CD14-positive monocyte (primary cell): ENCODE results near the gene GRK6. TPM values are rescaled to one million over a fixed set of nuclear protein-coding genes. Genes with fewer than 3 reads are reported as not detected.

Source experiments
- DNase-seq, 3 donors: peaks; one replicate each; pipeline ENCODE4 v3.0.0-alpha.2; 2011 to 2022
- H2AFZ ChIP-seq: 2 replicates; pipeline ENCODE4 v1.6.0; 2012; ENCODE audit warnings: mild to moderate bottlenecking, low read depth, low read length, inconsistent platforms; ENCODE audit not compliant: insufficient read depth, poor library complexity, severe bottlenecking
- H3K27ac ChIP-seq, 2 donors: 1 replicate in 1 of 2; 2 replicates in 1 of 2; pipeline ENCODE4 v1.5.1; 2012 to 2013; ENCODE audit warnings: low read length in 2 of 2, control low read depth in 1 of 2, inconsistent platforms in 1 of 2, low read depth in 1 of 2, mild to moderate bottlenecking in 1 of 2
- H3K27me3 ChIP-seq, 2 donors: one replicate each; pipeline versions ENCODE4 v1.6.0 to v1.6.1; 2011 to 2013; ENCODE audit warnings: low read length in 2 of 2; ENCODE audit not compliant: control insufficient read depth in 2 of 2, insufficient read depth in 2 of 2
- H3K36me3 ChIP-seq, 2 donors: replicated peaks in 1 of 2; 1 replicate in 1 of 2; 2 replicates in 1 of 2; pipeline versions ENCODE4 v1.5.1 to v1.6.1; 2012 to 2013; ENCODE audit warnings: low read length in 2 of 2, control low read depth in 1 of 2, inconsistent platforms in 1 of 2, mild to moderate bottlenecking in 1 of 2; ENCODE audit not compliant: insufficient read depth in 2 of 2, control insufficient read depth in 1 of 2
- H3K4me1 ChIP-seq, 2 donors: 1 replicate in 1 of 2; 2 replicates in 1 of 2; pipeline versions ENCODE4 v1.5.1 to v1.6.1; 2012 to 2013; ENCODE audit warnings: low read length in 2 of 2, control low read depth in 1 of 2, inconsistent platforms in 1 of 2, mild to moderate bottlenecking in 1 of 2, moderate library complexity in 1 of 2; ENCODE audit not compliant: insufficient read depth in 2 of 2, control insufficient read depth in 1 of 2
- H3K4me2 ChIP-seq: replicated peaks from 2 replicates; pipeline ENCODE3; 2012; ENCODE audit warnings: low read length, moderate library complexity, mild to moderate bottlenecking; ENCODE audit not compliant: poor library complexity, severe bottlenecking; ENCODE audit errors: extremely low read depth
- H3K4me3 ChIP-seq, 3 experiments: fragments of 200-600 bp in 1 of 3; sonication (generic) in 1 of 3; replicated peaks in 1 of 3; 1 replicate in 2 of 3; 2 replicates in 1 of 3; pipeline ENCODE4 v1.5.1; 2011 to 2013; ENCODE audit warnings: low read length in 3 of 3, mild to moderate bottlenecking in 3 of 3, control low read depth in 2 of 3, low read depth in 2 of 3, inconsistent platforms in 1 of 3, moderate library complexity in 1 of 3
- H3K79me2 ChIP-seq: 2 replicates; pipeline ENCODE4 v1.6.0; 2012; ENCODE audit warnings: mild to moderate bottlenecking, control low read depth, inconsistent platforms, low read length, moderate library complexity; ENCODE audit not compliant: insufficient read depth
- H3K9ac ChIP-seq: 2 replicates; pipeline ENCODE4 v1.6.0; 2017; ENCODE audit warnings: low read length, mild to moderate bottlenecking; ENCODE audit not compliant: insufficient read depth, poor library complexity, severe bottlenecking
- H3K9me3 ChIP-seq, 2 donors: replicated peaks in 1 of 2; 1 replicate in 1 of 2; 2 replicates in 1 of 2; pipeline versions ENCODE4 v1.5.1 to v1.6.1; 2012 to 2013; ENCODE audit warnings: low read length in 2 of 2, control low read depth in 1 of 2; ENCODE audit not compliant: control insufficient read depth in 1 of 2, insufficient read depth in 1 of 2
- H4K20me1 ChIP-seq: 2 replicates; pipeline ENCODE4 v1.6.0; 2012; ENCODE audit warnings: mild to moderate bottlenecking, low read length, control low read depth, moderate library complexity; ENCODE audit not compliant: insufficient read depth
- H3K27ac Mint-ChIP-seq, 7 donors: one replicate each; pipeline ENCODE4 v1.8.0; 2020; ENCODE audit warnings: mild to moderate bottlenecking in 7 of 7, mixed read lengths in 7 of 7, moderate library complexity in 6 of 7, inconsistent platforms in 2 of 7
- H3K27me3 Mint-ChIP-seq, 3 donors: one replicate each; pipeline ENCODE4 v1.8.0; 2021 to 2022; ENCODE audit warnings: low read depth in 3 of 3, mild to moderate bottlenecking in 3 of 3, mixed read lengths in 3 of 3, moderate library complexity in 3 of 3, inconsistent platforms in 1 of 3
- H3K36me3 Mint-ChIP-seq, 2 donors: one replicate each; pipeline ENCODE4 v1.8.0; 2020; ENCODE audit warnings: mixed read lengths in 2 of 2, inconsistent platforms in 1 of 2, mild to moderate bottlenecking in 1 of 2
- H3K4me1 Mint-ChIP-seq: one replicate; pipeline ENCODE4 v1.8.0; 2020; ENCODE audit warnings: mild to moderate bottlenecking, mixed read lengths
- H3K4me3 Mint-ChIP-seq, 2 donors: one replicate each; pipeline ENCODE4 v1.8.0; 2020; ENCODE audit warnings: mild to moderate bottlenecking in 2 of 2, mixed read lengths in 2 of 2, moderate library complexity in 1 of 2
- H3K9me3 Mint-ChIP-seq, 7 donors: one replicate each; pipeline ENCODE4 v1.8.0; 2020 to 2022; ENCODE audit warnings: mixed read lengths in 7 of 7, mild to moderate bottlenecking in 6 of 7, moderate library complexity in 6 of 7, inconsistent platforms in 2 of 7
- CTCF ChIP-seq: fragments of 200-600 bp; IDR thresholded peaks from one replicate; pipeline ENCODE4 v1.8.0; 2022; ENCODE audit warnings: antibody characterized with exemption, mild to moderate bottlenecking
- WGBS: methylation state at CpG from one replicate; pipeline ENCODE4 v1.1.5; 2013; ENCODE audit warnings: missing lambda C conversion rate; ENCODE audit not compliant: insufficient coverage; 5-methylcytosine and 5-hydroxymethylcytosine counted together
- intact Hi-C, 2 donors: fragments of 100-400 bp; cut with micrococcal nuclease; formaldehyde crosslinking; loops; one replicate each; pipeline versions ENCODE4 v1.15.0 to v1.15.1; 2023
- polyA minus RNA-seq: library from RNA; depleted of rRNA, polyadenylated mRNA; stranded (reverse); fragments of >200 nt; gene quantifications from 2 replicates; pipeline ENCODE4 v1.2.3, GENCODE V29; 2012
- polyA plus RNA-seq, 3 donors: library from polyadenylated mRNA; depleted of rRNA in 1 of 3; unstranded in 2 of 3; stranded (reverse) in 1 of 3; fragments of 300-500 nt in 2 of 3; fragments of >200 nt in 1 of 3; fragmentation: Illumina TruSeq in 2 of 3; gene quantifications; 1 replicate in 2 of 3; 2 replicates in 1 of 3; pipeline ENCODE4 v1.2.3, GENCODE V29; 2012 to 2021
- total RNA-seq, 12 experiments: library from RNA in 1 of 12; stranded (reverse) in 1 of 12; fragments of 120-200 nt in 1 of 12; gene quantifications; one replicate each; pipeline ENCODE4 v1.2.4 and lab custom pipeline; 2013 to 2026; ENCODE audit warnings: mixed read lengths in 6 of 12, inconsistent platforms in 1 of 12

GRK6 gene
- 117 TPM for total RNA-seq (2013)
- polyA plus RNA-seq (100 to 1,000 TPM in 1 of 3 donors, 10 to 100 TPM in 2; 41.6 to 101 (median 63.4) TPM), polyA minus RNA-seq (162 and 169 TPM in 2 replicates), total RNA-seq (lab: John Stamatoyannopoulos, UW) (25.3 to 229 (median 150) reads per million in 11 experiments)

GRCh38 chr5:177426566-177427210 lies at the start of gene GRK6:
Gene GRK6, plus strand, starts transcription at chr5:177426676. Its CDS starts 170 bp downstream, at chr5:177426846.
- Histone ChIP-seq H3K4me1 (peaks cover 55 to 61% of the 10 kb centered on the region in 2 donors), H3K27ac (peak within 1 kb of the TSS; percentile 98 to 100), H3K27me3 (no peaks in the 10 kb centered on the region), H4K20me1 (peaks cover 25% of the 10 kb centered on the region), H3K4me2 (peak within 1 kb of the TSS; percentile 100), H2AFZ (peak within 1 kb of the TSS; percentile 81), H3K9ac (peak within 1 kb of the TSS; percentile 98), H3K79me2 (peaks cover 47% of the 10 kb centered on the region), H3K36me3 (peaks cover 12 to 19% of the 10 kb centered on the region in 2 donors), H3K9me3 (no peaks in the 10 kb centered on the region), H3K4me3 (peak within 1 kb of the TSS; percentile 80 to 99 (median 95))
- H3K4me3 Mint-ChIP-seq = peak within 1 kb of the TSS; percentile 95
- peaks cover 0 to 4% (median 0%) of the 10 kb centered on the region in 7 donors for H3K9me3 Mint-ChIP-seq
- under 1% methylated on average over 75 of the region's 82 CpGs for WGBS
- intact Hi-C loops = loop anchor here (2.0 to 5.0 kb wide), 3 partner anchors 28 to 68 kb away; no protein-coding TSS in a partner anchor
- no peak for DNase-seq
- H3K27ac Mint-ChIP-seq = peak within 1 kb of the TSS; percentile 99 to 100 (median 99)
- H3K36me3 Mint-ChIP-seq = peaks cover 15 to 36% of the 10 kb centered on the region in 2 donors
- no peak for TF ChIP-seq CTCF
- H3K27me3 Mint-ChIP-seq = peaks cover 0 to 1% (median 0%) of the 10 kb centered on the region in 3 donors
- peaks cover 57% of the 10 kb centered on the region for H3K4me1 Mint-ChIP-seq

GRCh38 chr5:177377851-177378776 lies 48.4 kb upstream of the GRK6 start:
- peaks cover 10 to 15% of the 10 kb centered on the region in 2 donors for H3K36me3 Mint-ChIP-seq
- 81% methylated on average over 8 of the region's 8 CpGs for WGBS
- Histone ChIP-seq H3K27me3 (no peaks in the 10 kb centered on the region), H3K9ac (no peak overlapping the region), H3K79me2 (no peaks in the 10 kb centered on the region), H3K27ac (no peak overlapping the region), H3K4me3 (no peak overlapping the region), H3K36me3 (peaks cover 9 to 12% of the 10 kb centered on the region in 2 donors), H3K4me2 (no peak overlapping the region), H4K20me1 (peaks cover 10% of the 10 kb centered on the region), H3K4me1 (peaks cover 3% of the 10 kb centered on the region in 2 donors), H2AFZ (no peak overlapping the region), H3K9me3 (no peaks in the 10 kb centered on the region)
- peaks cover 0 to 2% (median 0%) of the 10 kb centered on the region in 7 donors for H3K9me3 Mint-ChIP-seq
- intact Hi-C loops = loop anchor here in 1 of 2 donors (10.0 kb wide), 1 partner anchor 687 kb away; no protein-coding TSS in a partner anchor
- H3K4me1 Mint-ChIP-seq = peaks cover 14% of the 10 kb centered on the region
- TF ChIP-seq CTCF = no peak
- H3K4me3 Mint-ChIP-seq = no peak overlapping the region
- H3K27me3 Mint-ChIP-seq = peaks cover 9 to 29% (median 14%) of the 10 kb centered on the region in 3 donors
- peak overlapping the region in 1 of 7 donors; percentile 45 for H3K27ac Mint-ChIP-seq
- DNase-seq = no peak
